MG63 (cell line): ENCODE data around the gene BLTP3A. TPM values are rescaled to one million over a fixed set of nuclear protein-coding genes. Genes with fewer than 3 reads are reported as not detected.
"Not testable (repeated sequence)": the region's sequence is repeated elsewhere in the genome, so short reads cannot be mapped to it uniquely, and the experiment has no call there.

ENCODE experiments used
- DNase-seq: peaks from one replicate; pipeline ENCODE4 v3.0.0-alpha.2; 2020
- H3K27me3 ChIP-seq: fragments of 250-450 bp; sonication (Bioruptor Pico); 2 replicates; pipeline ENCODE4 v1.5.1; 2020; ENCODE audit warnings: mild to moderate bottlenecking, moderate library complexity
- H3K36me3 ChIP-seq: fragments of 250-450 bp; sonication (Bioruptor Pico); 2 replicates; pipeline ENCODE4 v1.5.1; 2020; ENCODE audit warnings: mild to moderate bottlenecking, moderate library complexity
- H3K4me3 ChIP-seq: fragments of 250-450 bp; sonication (Bioruptor Pico); 2 replicates; pipeline ENCODE4 v1.5.1; 2020; ENCODE audit warnings: mild to moderate bottlenecking, moderate library complexity
- H3K9me3 ChIP-seq: fragments of 250-450 bp; sonication (Bioruptor Pico); 2 replicates; pipeline ENCODE4 v1.5.1; 2020; ENCODE audit warnings: mild to moderate bottlenecking, moderate library complexity
- total RNA-seq: library from RNA; depleted of rRNA; stranded (reverse); fragments of >200 nt; shearing (Covaris generic); gene quantifications from 2 replicates; pipeline ENCODE4 v1.2.3, GENCODE V29; 2014; ENCODE audit warnings: low replicate concordance

BLTP3A gene
- total RNA-seq, 1 experiment from 2014 or later, result 19.2 TPM

GRCh38 chr6:34813028-34813713, 21.3 kb downstream of the BLTP3A start:
- H3K27me3 ChIP-seq, result no peaks in the 10 kb centered on the region
- no peak for DNase-seq
- no peak overlapping the region for H3K4me3 ChIP-seq
- peaks cover 15% of the 10 kb centered on the region for H3K36me3 ChIP-seq
- no peaks in the 10 kb centered on the region for H3K9me3 ChIP-seq

GRCh38 chr6:34816635-34817301, 24.9 kb downstream of the BLTP3A start:
- H3K9me3 ChIP-seq, result no peaks in the 10 kb centered on the region
- H3K27me3 ChIP-seq, result no peaks in the 10 kb centered on the region
- no peak for DNase-seq
- peaks cover 4% of the 10 kb centered on the region for H3K36me3 ChIP-seq
- H3K4me3 ChIP-seq, result no peak overlapping the region

GRCh38 chr6:34817446-34817845, 25.6 kb downstream of the BLTP3A start:
- H3K27me3 ChIP-seq, result no peaks in the 10 kb centered on the region
- no peak for DNase-seq
- peaks cover 9% of the 10 kb centered on the region for H3K36me3 ChIP-seq
- H3K4me3 ChIP-seq, result no peak overlapping the region
- H3K9me3 ChIP-seq, result no peaks in the 10 kb centered on the region

GRCh38 chr6:34818872-34819570, 27.1 kb downstream of the BLTP3A start:
- H3K36me3 ChIP-seq, result peaks cover 22% of the 10 kb centered on the region
- H3K27me3 ChIP-seq, H3K4me3 ChIP-seq, DNase-seq, H3K9me3 ChIP-seq: not testable (repeated sequence)

GRCh38 chr6:34819571-34820480, 27.9 kb downstream of the BLTP3A start:
- peaks cover 27% of the 10 kb centered on the region for H3K36me3 ChIP-seq
- H3K27me3 ChIP-seq, result no peaks in the 10 kb centered on the region
- H3K4me3 ChIP-seq, result no peak overlapping the region
- no peaks in the 10 kb centered on the region for H3K9me3 ChIP-seq
- no peak for DNase-seq

GRCh38 chr6:34829137-34829536, 37.3 kb downstream of the BLTP3A start:
- no peak for DNase-seq
- Histone ChIP-seq H3K9me3 (no peaks in the 10 kb centered on the region), H3K27me3 (no peaks in the 10 kb centered on the region), H3K4me3 (no peak overlapping the region), H3K36me3 (peaks cover 63% of the 10 kb centered on the region)

- DNase-seq, result no peak
- Histone ChIP-seq H3K9me3 (no peaks in the 10 kb centered on the region), H3K4me3 (no peak overlapping the region), H3K27me3 (no peaks in the 10 kb centered on the region), H3K36me3 (peaks cover 74% of the 10 kb centered on the region)
Measured at GRCh38 chr6:34832942-34833341, 41.1 kb downstream of the BLTP3A start.

- no peaks in the 10 kb centered on the region for H3K27me3 ChIP-seq
- H3K9me3 ChIP-seq, result no peaks in the 10 kb centered on the region
- H3K4me3 ChIP-seq, result no peak overlapping the region
- peaks cover 76% of the 10 kb centered on the region for H3K36me3 ChIP-seq
- no peak for DNase-seq
Measured at GRCh38 chr6:34834789-34835518, 43.1 kb downstream of the BLTP3A start.

GRCh38 chr6:34836008-34836407, 44.1 kb downstream of the BLTP3A start:
- no peaks in the 10 kb centered on the region for H3K27me3 ChIP-seq
- peaks cover 73% of the 10 kb centered on the region for H3K36me3 ChIP-seq
- no peak overlapping the region for H3K4me3 ChIP-seq
- no peaks in the 10 kb centered on the region for H3K9me3 ChIP-seq
- no peak for DNase-seq

- Histone ChIP-seq H3K27me3 (no peaks in the 10 kb centered on the region), H3K4me3 (no peak overlapping the region), H3K9me3 (no peaks in the 10 kb centered on the region), H3K36me3 (peaks cover 73% of the 10 kb centered on the region)
- DNase-seq, result no peak
Measured at GRCh38 chr6:34836451-34836850, 44.6 kb downstream of the BLTP3A start.

GRCh38 chr6:34837528-34837927, 45.6 kb downstream of the BLTP3A start:
- Histone ChIP-seq H3K27me3 (no peaks in the 10 kb centered on the region), H3K4me3 (no peak overlapping the region), H3K9me3 (no peaks in the 10 kb centered on the region), H3K36me3 (peaks cover 79% of the 10 kb centered on the region)
- no peak for DNase-seq

GRCh38 chr6:34839666-34840352, 47.9 kb downstream of the BLTP3A start:
- DNase-seq, result peak; percentile 69
- Histone ChIP-seq H3K27me3 (no peaks in the 10 kb centered on the region), H3K4me3 (no peak overlapping the region), H3K9me3 (no peaks in the 10 kb centered on the region), H3K36me3 (peaks cover 86% of the 10 kb centered on the region)
